NB4 (cell line): ENCODE measurements around the gene RCCD1.

Source experiments
- DNase-seq: peaks from one replicate; pipeline ENCODE4 v3.0.0; 2010; ENCODE audit warnings: low read depth
- H3K4me3 ChIP-seq: one replicate; pipeline ENCODE4 v1.5.1; 2011; ENCODE audit warnings: mild to moderate bottlenecking, low read depth, low read length, moderate library complexity
- CTCF ChIP-seq: IDR thresholded peaks from one replicate; pipeline ENCODE4 v1.5.1; 2012; ENCODE audit warnings: low read depth, low read length
- MAX ChIP-seq: IDR thresholded peaks from 2 replicates; pipeline ENCODE4 v1.6.1; 2011; ENCODE audit warnings: low read depth, low read length
- MYC ChIP-seq: IDR thresholded peaks from 2 replicates; pipeline ENCODE4 v1.6.1; 2011; ENCODE audit warnings: low read depth, low read length
- POLR2A ChIP-seq: IDR thresholded peaks from 2 replicates; pipeline ENCODE4 v1.6.1; 2011; ENCODE audit warnings: mild to moderate bottlenecking; ENCODE audit not compliant: insufficient read length; ENCODE audit errors: extremely low read depth

Gene RCCD1

GRCh38 chr15:90947577-90948357 lies 6.9 kb upstream of the RCCD1 start:
- H3K4me3 ChIP-seq = no peak overlapping the region
- no peak for TF ChIP-seq POLR2A
- TF ChIP-seq CTCF = no peak
- 0 out of 2 replicates have a peak, but pooled peaks have one; percentile 10 for TF ChIP-seq MAX
- DNase-seq = peak; percentile 61

- no peak for DNase-seq
- no peak overlapping the region for H3K4me3 ChIP-seq
- no peak for TF ChIP-seq MYC
- no peak for TF ChIP-seq POLR2A
- no peak for TF ChIP-seq CTCF
- no peak for TF ChIP-seq MAX
These were observed 6.2 kb upstream of the RCCD1 start for GRCh38 chr15:90948506-90948905.

DNA sequence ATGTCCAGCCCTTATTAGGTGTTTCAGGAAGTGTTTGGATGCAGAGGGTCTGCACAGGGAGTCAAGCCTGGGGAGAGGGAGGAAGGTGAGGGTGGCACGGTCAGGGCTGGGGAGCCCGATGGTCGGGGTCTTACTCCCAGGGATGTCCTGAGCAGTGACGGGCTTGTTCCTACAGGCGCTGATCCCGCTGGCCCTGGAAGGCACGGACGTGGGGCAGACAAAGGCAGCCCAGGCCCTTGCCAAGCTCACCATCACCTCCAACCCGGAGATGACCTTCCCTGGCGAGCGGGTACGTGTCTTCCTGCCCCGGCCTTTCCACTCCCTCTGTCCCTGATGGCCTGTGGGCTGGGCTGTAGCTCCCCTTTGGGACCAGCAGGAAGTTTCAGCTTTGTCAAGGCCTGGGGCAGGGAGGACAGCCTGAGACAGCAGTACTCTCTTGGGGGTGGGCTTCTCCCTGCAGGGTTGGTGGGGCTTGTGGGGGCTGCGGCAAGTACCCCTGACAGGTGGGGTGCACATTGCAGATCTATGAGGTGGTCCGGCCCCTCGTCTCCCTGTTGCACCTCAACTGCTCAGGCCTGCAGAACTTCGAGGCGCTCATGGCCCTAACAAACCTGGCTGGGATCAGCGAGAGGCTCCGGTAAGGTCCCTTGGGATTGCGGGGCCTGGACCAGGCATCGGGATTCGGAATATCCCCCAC lies 4.6 kb upstream of the RCCD1 start:
- DNase-seq = no peak
- peak overlapping the region; percentile 14 for H3K4me3 ChIP-seq
- no peak for TF ChIP-seq MAX
- TF ChIP-seq POLR2A = no peak
- TF ChIP-seq CTCF = no peak
- TF ChIP-seq MYC = no peak

DNA sequence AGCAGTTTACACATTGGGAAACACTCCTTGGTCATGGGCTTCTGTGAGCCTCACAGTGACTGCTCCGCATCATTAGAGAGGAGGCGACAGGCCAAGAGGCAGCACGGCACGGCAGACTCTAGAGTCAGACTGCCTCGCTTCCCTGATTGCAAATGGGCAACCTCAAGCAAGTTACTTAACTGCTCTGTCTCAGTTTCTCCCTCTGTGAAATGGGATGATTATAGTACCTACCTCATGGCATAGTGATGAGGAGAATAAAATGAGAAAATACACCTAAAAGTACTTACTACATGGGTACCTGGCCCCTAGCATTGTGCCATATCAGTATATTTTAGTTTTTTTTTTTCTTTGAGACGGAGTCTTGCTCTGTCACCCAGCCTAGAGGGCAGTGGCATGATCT lies 4.0 kb upstream of the RCCD1 start:
- DNase-seq = no peak
- no peak for TF ChIP-seq MYC
- TF ChIP-seq POLR2A = no peak
- no peak for TF ChIP-seq MAX
- TF ChIP-seq CTCF = no peak
- no peak overlapping the region for H3K4me3 ChIP-seq

GRCh38 chr15:90952901-90953677 lies 1.6 kb upstream of the RCCD1 start:
- no peak for TF ChIP-seq CTCF
- TF ChIP-seq POLR2A = no peak
- TF ChIP-seq MYC = no peak
- TF ChIP-seq MAX = no peak
- H3K4me3 ChIP-seq = no peak overlapping the region
- DNase-seq = no peak
